Karpas-422 (cell line): Measurements from ENCODE around the gene RBMS1. TPM values are rescaled to one million over a fixed set of nuclear protein-coding genes. Genes with fewer than 3 reads are reported as not detected.
"Not testable (repeated sequence)": the region's sequence is repeated elsewhere in the genome, so short reads cannot be mapped to it uniquely, and the experiment has no call there.

ENCODE experiments used
- DNase-seq: peaks from one replicate; pipeline ENCODE4 v3.0.0-alpha.2; 2015
- H2AFZ ChIP-seq: fragments of 200-600 bp; sonication (generic); 2 replicates; pipeline ENCODE4 v1.6.1; 2014; ENCODE audit warnings: antibody characterized with exemption, low read length, mixed read lengths
- H3K27ac ChIP-seq: fragments of 200-600 bp; sonication (generic); 2 replicates; pipeline ENCODE4 v1.5.1; 2014; ENCODE audit warnings: mild to moderate bottlenecking, low read length, moderate library complexity
- H3K27me3 ChIP-seq: fragments of 200-600 bp; sonication (generic); 2 replicates; pipeline ENCODE4 v1.6.1; 2014; ENCODE audit warnings: low read length, mixed read lengths
- H3K36me3 ChIP-seq: fragments of 200-600 bp; sonication (generic); 2 replicates; pipeline ENCODE4 v1.6.1; 2014; ENCODE audit warnings: low read length, mixed read lengths; ENCODE audit not compliant: insufficient read depth
- H3K4me1 ChIP-seq: fragments of 200-600 bp; sonication (generic); 2 replicates; pipeline ENCODE4 v1.6.1; 2014; ENCODE audit warnings: mild to moderate bottlenecking, low read length, mixed read lengths
- H3K4me2 ChIP-seq: fragments of 200-600 bp; sonication (generic); 2 replicates; pipeline ENCODE4 v1.6.1; 2014; ENCODE audit warnings: low read length, low read depth, mild to moderate bottlenecking; ENCODE audit not compliant: poor library complexity, severe bottlenecking
- H3K4me3 ChIP-seq: fragments of 200-600 bp; sonication (generic); 2 replicates; pipeline ENCODE4 v1.5.1; 2014; ENCODE audit warnings: mild to moderate bottlenecking, antibody characterized with exemption, low read length, mixed read lengths
- H3K79me2 ChIP-seq: fragments of 200-600 bp; sonication (generic); 2 replicates; pipeline ENCODE4 v1.6.1; 2014; ENCODE audit warnings: mild to moderate bottlenecking, low read length, mixed read lengths
- H3K9ac ChIP-seq: fragments of 200-600 bp; sonication (generic); 2 replicates; pipeline ENCODE4 v1.6.0; 2014; ENCODE audit warnings: low read length
- H3K9me2 ChIP-seq: fragments of 200-600 bp; sonication (generic), shearing (Covaris generic); replicated peaks from 2 replicates; pipeline ENCODE4 v1.6.0; 2014; ENCODE audit warnings: mild to moderate bottlenecking, low read length, moderate library complexity; ENCODE audit not compliant: insufficient read depth
- H3K9me3 ChIP-seq: fragments of 300-700, 200-600 bp; sonication (generic); 2 replicates; pipeline ENCODE4 v1.6.1; 2014; ENCODE audit warnings: low read length, mixed read lengths
- H4K20me1 ChIP-seq: fragments of 200-600 bp; sonication (generic); 2 replicates; pipeline ENCODE4 v1.6.1; 2014; ENCODE audit warnings: mild to moderate bottlenecking, antibody characterized with exemption, low read length, low read depth; ENCODE audit not compliant: insufficient read depth
- total RNA-seq: library from RNA; depleted of rRNA; stranded (reverse); fragments of >200 nt; shearing (Covaris generic); gene quantifications from 2 replicates; pipeline ENCODE4 v1.2.3, GENCODE V29; 2014; ENCODE audit warnings: low replicate concordance

RBMS1 gene
- total RNA-seq, 1 experiment from 2014 or later = not detected

DNA sequence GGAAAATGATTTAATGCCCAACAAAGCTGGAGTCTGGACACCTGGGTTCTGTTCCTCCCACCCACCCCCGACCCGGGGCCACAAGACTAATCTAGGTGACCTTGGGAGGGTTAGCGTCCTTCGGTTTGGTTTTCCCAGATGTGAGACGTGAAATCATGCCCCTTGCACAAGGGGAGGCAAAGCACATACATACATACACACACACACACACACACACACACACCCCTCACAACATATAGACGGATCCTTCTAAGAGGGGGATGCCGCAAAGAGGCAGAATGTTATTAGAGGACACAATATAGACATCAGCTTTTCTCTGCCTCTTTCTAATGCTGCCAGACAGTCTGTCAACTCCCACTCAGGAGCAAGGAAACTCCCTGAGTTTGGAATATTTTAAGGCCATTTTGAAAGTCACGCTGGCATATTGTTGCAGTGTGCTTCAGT lies 616 bp upstream of the RBMS1 start:
- H3K36me3 ChIP-seq = no peaks in the 10 kb centered on the region
- no peaks in the 10 kb centered on the region for H3K79me2 ChIP-seq
- H2AFZ ChIP-seq = no peak overlapping the region
- no peaks in the 10 kb centered on the region for H3K9me3 ChIP-seq
- H3K9ac ChIP-seq = no peak overlapping the region
- no peak overlapping the region for H3K27ac ChIP-seq
- H3K4me2 ChIP-seq = no peak overlapping the region
- no peaks in the 10 kb centered on the region for H4K20me1 ChIP-seq
- H3K4me1 ChIP-seq = no peaks in the 10 kb centered on the region
- H3K27me3 ChIP-seq = no peaks in the 10 kb centered on the region
- DNase-seq = no peak
- H3K4me3 ChIP-seq = no peak overlapping the region
- H3K9me2 ChIP-seq = no peaks in the 10 kb centered on the region

GRCh38 chr2:160492401-160493226 lies 993 bp downstream of the RBMS1 start:
- Histone ChIP-seq H3K4me1 (no peaks in the 10 kb centered on the region), H3K79me2 (no peaks in the 10 kb centered on the region), H3K4me3 (no peak overlapping the region), H2AFZ (no peak overlapping the region), H3K9me2 (no peaks in the 10 kb centered on the region), H3K27me3 (no peaks in the 10 kb centered on the region), H3K9me3 (no peaks in the 10 kb centered on the region), H3K36me3 (no peaks in the 10 kb centered on the region), H4K20me1 (no peaks in the 10 kb centered on the region), H3K9ac (no peak overlapping the region), H3K27ac (no peak overlapping the region), H3K4me2 (no peak overlapping the region)
- DNase-seq = no peak

GRCh38 chr2:160491911-160492371 lies 1.7 kb downstream of the RBMS1 start:
- Histone ChIP-seq H3K4me3 (no peak overlapping the region), H3K79me2 (no peaks in the 10 kb centered on the region), H3K27ac (no peak overlapping the region), H3K27me3 (no peaks in the 10 kb centered on the region), H3K9ac (no peak overlapping the region), H3K9me2 (no peaks in the 10 kb centered on the region), H4K20me1 (no peaks in the 10 kb centered on the region), H3K4me1 (no peaks in the 10 kb centered on the region), H2AFZ (no peak overlapping the region), H3K36me3 (no peaks in the 10 kb centered on the region), H3K4me2 (no peak overlapping the region), H3K9me3 (no peaks in the 10 kb centered on the region)
- DNase-seq = no peak

- Histone ChIP-seq H3K9me3 (no peaks in the 10 kb centered on the region), H3K4me1 (no peaks in the 10 kb centered on the region), H3K79me2 (no peaks in the 10 kb centered on the region), H3K27ac (no peak overlapping the region), H3K36me3 (no peaks in the 10 kb centered on the region), H3K4me2 (no peak overlapping the region), H3K9ac (no peak overlapping the region), H3K4me3 (no peak overlapping the region), H3K27me3 (no peaks in the 10 kb centered on the region), H4K20me1 (no peaks in the 10 kb centered on the region), H2AFZ (no peak overlapping the region), H3K9me2 (no peaks in the 10 kb centered on the region)
- no peak for DNase-seq
Measured at GRCh38 chr2:160490733-160491685, 2.6 kb downstream of the RBMS1 start.

DNA sequence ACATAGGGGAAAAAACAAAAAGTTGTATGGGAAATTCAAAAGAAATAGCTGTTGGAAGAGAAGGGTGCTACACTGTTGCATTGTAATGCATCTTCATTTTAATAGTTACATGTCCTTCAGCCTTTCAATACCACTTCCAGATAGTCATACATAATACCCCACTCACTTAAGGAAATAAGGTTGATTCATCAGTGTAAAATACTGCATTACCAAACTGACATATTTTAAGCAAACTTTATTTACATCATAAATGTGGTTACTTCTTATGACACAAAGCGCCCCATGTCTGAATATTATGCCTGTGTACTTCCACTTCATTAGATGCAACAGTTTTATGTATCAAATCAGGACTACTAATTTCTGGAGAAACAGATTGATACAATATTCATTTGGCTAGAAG lies 4.5 kb downstream of the RBMS1 start:
- no peaks in the 10 kb centered on the region for H3K36me3 ChIP-seq
- no peak for DNase-seq
- no peaks in the 10 kb centered on the region for H4K20me1 ChIP-seq
- H3K9me3 ChIP-seq = no peaks in the 10 kb centered on the region
- no peak overlapping the region for H3K4me3 ChIP-seq
- no peak overlapping the region for H2AFZ ChIP-seq
- H3K27me3 ChIP-seq = no peaks in the 10 kb centered on the region
- no peaks in the 10 kb centered on the region for H3K4me1 ChIP-seq
- H3K79me2 ChIP-seq = no peaks in the 10 kb centered on the region
- H3K27ac ChIP-seq = no peak overlapping the region
- no peaks in the 10 kb centered on the region for H3K9me2 ChIP-seq
- H3K4me2 ChIP-seq = no peak overlapping the region
- H3K9ac ChIP-seq = no peak overlapping the region

GRCh38 chr2:160488289-160488688 lies 5.3 kb downstream of the RBMS1 start:
- H2AFZ ChIP-seq, H4K20me1 ChIP-seq, DNase-seq, H3K9me3 ChIP-seq, H3K9ac ChIP-seq, H3K79me2 ChIP-seq, H3K36me3 ChIP-seq, H3K9me2 ChIP-seq, H3K27ac ChIP-seq, H3K4me2 ChIP-seq, H3K4me3 ChIP-seq, H3K4me1 ChIP-seq, H3K27me3 ChIP-seq: not testable (repeated sequence)

DNA sequence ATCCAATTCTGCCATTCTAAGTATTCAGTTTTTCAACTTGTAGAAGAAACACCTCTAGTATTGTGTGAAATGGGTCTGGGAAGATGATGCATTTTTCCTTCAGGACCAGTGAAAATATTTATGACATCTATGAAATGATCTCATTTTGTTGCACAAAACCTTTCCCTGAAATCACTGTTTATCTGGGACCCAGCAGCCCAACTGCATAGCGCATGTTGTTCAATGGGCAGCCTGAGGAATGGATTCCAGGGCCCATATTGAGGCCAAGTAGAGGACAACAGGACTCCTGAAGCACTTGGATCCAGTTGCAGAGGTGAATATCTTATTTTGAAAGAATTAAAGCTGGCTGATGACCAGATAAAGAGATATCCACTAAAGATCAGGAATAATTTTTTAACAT lies 7.3 kb downstream of the RBMS1 start:
- no peaks in the 10 kb centered on the region for H3K4me1 ChIP-seq
- no peaks in the 10 kb centered on the region for H3K36me3 ChIP-seq
- no peaks in the 10 kb centered on the region for H3K9me3 ChIP-seq
- H3K79me2 ChIP-seq = no peaks in the 10 kb centered on the region
- no peaks in the 10 kb centered on the region for H4K20me1 ChIP-seq
- DNase-seq = no peak
- H3K27me3 ChIP-seq = no peaks in the 10 kb centered on the region
- H3K4me3 ChIP-seq = no peak overlapping the region
- H3K9ac ChIP-seq = no peak overlapping the region
- H3K9me2 ChIP-seq = no peaks in the 10 kb centered on the region
- H2AFZ ChIP-seq = no peak overlapping the region
- H3K27ac ChIP-seq = no peak overlapping the region
- H3K4me2 ChIP-seq = no peak overlapping the region

DNA sequence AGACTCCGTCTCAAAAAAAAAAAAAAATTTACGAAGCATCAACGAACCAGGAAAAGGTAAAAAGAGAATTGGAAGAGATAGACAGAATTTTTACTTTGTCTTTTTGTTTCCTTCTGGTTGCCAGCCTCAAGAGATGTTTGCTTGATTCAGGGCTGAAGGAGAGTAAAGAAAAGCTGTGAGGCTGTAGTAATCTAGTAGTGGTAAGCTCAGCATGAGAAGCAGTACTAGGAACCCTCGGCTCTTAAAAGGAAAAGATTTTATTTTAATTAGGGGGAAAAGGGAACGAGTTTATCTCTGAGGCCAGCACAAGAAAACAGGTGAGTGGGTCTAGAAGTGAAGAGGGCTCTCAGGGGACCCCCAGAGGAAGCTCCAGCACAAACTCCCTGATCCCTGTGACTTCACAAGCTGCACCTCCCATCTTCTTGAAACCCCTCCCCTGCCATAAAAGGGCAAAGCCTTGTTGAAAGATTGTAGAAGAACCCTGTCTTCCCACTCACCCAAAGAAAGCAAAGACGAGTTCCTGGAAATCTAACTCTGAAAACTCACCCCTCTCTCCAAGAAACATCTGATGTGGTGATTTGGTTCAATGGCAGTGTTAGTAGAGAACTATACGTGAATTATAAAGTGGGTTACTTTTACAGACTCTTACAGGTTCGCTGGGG lies 8.6 kb downstream of the RBMS1 start:
- Histone ChIP-seq H4K20me1 (no peaks in the 10 kb centered on the region), H3K27me3 (no peaks in the 10 kb centered on the region), H3K4me2 (no peak overlapping the region), H3K9ac (no peak overlapping the region), H3K4me3 (no peak overlapping the region), H2AFZ (no peak overlapping the region), H3K79me2 (no peaks in the 10 kb centered on the region), H3K9me3 (no peaks in the 10 kb centered on the region), H3K4me1 (no peaks in the 10 kb centered on the region), H3K27ac (no peak overlapping the region), H3K36me3 (no peaks in the 10 kb centered on the region), H3K9me2 (no peaks in the 10 kb centered on the region)
- no peak for DNase-seq
